ENCODE data around the gene PDCD11.
"Not testable (repeated sequence)": the region's sequence is repeated elsewhere in the genome, so short reads cannot be mapped to it uniquely, and the experiment has no call there.

The PDCD11 gene

GRCh38 chr10:103478671-103479070 is 82.2 kb downstream of the PDCD11 start:
- DNase-seq: no peak

- no peak for DNase-seq
Observed at GRCh38 chr10:103479135-103479534, 82.7 kb downstream of the PDCD11 start, which contains the start of gene CALHM3. Gene CALHM3 (minus strand): TSS chr10:103479240. CDS start chr10:103479032, 208 bp downstream.

DNA sequence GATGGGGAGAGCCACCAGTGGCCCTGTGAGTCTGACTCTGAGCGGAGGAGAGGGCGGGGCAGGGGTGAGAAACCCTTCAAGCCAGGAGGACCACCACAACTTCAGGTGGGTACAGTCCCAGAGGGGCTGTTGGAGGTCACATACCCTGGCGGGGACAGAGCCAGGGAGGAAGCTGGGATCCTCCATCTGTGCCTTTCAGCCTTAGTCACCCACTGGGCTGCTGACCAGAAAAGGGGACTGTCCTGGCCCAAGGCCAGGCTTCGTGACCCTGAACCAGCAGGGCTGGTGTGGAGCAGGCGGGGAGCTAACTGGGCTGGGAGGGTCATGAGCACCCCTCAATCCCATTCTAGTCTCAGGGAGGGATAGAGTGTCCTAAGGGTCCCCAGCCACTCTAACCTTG is 84.1 kb downstream of the PDCD11 start:
- DNase-seq: no peak

- DNase-seq: peak; percentile 83
Observed at GRCh38 chr10:103481974-103482531, 85.6 kb downstream of the PDCD11 start.

GRCh38 chr10:103486635-103487409 is 90.4 kb downstream of the PDCD11 start:
- not testable (repeated sequence) for DNase-seq

- no peak for DNase-seq
Observed at GRCh38 chr10:103487410-103487708, 90.9 kb downstream of the PDCD11 start.

DNA sequence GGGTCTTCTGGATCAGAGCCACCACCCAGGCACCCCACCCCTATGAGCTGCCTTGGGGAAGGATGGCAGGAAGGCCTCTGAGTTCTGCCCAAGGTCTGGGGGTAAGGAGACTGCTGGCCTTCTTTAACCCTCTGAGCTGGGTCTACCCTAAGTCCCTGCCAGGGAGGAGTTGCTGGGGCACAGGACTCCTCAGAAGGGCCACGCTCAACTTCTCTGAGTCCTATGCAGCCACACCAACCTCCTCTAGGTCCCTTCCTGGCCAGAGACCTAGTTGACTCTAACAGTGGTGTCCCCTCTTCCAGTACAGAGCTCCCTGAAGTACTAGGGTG is 94.5 kb downstream of the PDCD11 start:
- DNase-seq: no peak

- DNase-seq: no peak
Observed at GRCh38 chr10:103491729-103492364, 95.4 kb downstream of the PDCD11 start.

DNA sequence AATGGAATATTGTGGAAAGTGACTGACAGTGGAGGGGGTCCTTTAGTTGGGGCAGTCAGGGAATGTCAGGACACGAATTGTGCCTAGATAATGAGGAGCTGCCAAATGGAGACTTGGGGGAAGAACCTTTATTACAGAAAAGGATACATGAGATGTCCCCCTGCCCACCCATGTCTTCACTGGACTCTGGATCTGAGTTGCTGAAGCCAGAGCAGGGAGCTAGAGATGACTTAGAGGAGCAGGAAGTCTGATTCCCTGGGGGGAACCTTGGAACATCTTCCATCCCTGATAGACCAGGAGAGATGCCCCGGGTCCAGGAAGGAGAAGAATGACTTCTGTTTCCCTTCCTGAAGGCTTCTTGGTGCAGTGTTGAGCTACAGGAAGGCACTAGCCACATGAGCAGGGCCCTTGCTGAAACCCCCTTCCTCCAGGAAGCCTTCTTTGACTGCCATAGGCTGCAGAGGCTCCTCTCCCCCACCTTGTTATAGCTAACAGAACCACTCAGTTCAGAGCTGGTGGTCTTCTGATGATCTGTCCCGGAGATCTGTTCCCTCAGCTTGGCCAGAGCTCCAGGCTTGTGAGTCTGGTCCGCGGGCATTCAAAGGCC is 96.3 kb downstream of the PDCD11 start:
- no peak for DNase-seq

DNA sequence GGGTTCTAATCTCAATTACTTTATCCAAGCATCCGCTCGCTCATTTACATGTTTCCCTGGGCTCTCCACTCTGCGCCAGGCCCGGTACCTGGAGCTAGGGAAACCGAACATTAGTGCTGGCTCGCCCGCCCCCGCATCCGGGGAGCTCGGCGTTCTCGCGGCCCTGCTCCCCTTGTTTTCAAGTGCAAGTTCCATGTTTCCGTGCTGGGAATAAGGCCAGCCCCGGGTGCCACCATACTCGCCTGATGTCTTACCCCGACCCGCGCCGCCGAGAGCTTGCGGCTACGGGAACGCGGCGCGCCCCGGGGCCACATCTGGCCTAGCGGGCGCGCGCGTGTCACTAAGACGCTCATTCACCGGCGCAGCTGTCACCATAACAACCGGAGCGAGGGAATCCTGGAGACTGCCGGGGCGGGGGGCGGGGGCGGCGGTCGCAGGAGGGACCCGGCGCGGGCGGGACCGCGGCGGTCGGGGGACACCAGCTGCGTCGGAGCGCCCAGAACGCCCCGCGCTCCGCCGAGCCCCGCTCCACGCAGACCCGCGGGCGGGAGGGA is 97.0 kb downstream of the PDCD11 start, which contains the start of gene NEURL1:
TSS of gene NEURL1 (plus strand) at position 344 of the 554 bp plus-strand sequence. CDS start 683 bp downstream, outside the sequence.
- no peak for DNase-seq

GRCh38 chr10:103493916-103494877 is 97.8 kb downstream of the PDCD11 start:
- peak; percentile 24 for DNase-seq

DNA sequence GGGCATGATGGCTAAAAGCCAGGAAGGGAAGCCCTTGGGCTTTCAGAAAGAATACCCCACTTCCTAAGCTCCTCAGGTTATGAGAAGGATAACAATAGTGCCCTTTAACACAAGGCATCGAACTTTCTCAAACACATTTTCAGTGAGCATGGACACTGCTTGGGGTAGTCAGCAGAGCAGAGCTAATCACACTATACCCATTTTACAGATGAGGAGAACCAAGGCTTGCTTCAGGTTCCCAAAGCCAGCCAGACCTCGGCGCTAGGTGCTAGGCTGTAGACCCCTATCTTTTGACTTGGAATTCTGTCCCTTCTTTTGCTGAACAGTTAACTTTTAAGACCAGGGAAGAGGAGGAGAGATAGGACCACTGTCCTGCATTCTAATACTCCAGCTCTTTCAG is 98.9 kb downstream of the PDCD11 start:
- no peak for DNase-seq
